GM19351 (cell line): ENCODE measurements around the gene CHST9.
A peak's percentile ranks its signal among the peaks of the same experiment; 100 is the strongest.
"Not testable (repeated sequence)": the region's sequence is repeated elsewhere in the genome, so short reads cannot be mapped to it uniquely, and the experiment has no call there.

ENCODE experiments used
- ATAC-seq: cut with Tn5 transposase; IDR thresholded peaks from one replicate; pipeline ENCODE4 v1.9.1; 2021; ENCODE audit warnings: mild to moderate bottlenecking, moderate library complexity; ENCODE audit not compliant: unreplicated experiment

Gene CHST9

GRCh38 chr18:27009293-27009692 is 175.8 kb downstream of the CHST9 start:
- ATAC-seq: no peak

- ATAC-seq: no peak
Measured at GRCh38 chr18:27008575-27008974, 176.5 kb downstream of the CHST9 start.

- ATAC-seq: no peak
Measured at GRCh38 chr18:27007880-27008279, 177.2 kb downstream of the CHST9 start.

- peak; percentile 79 for ATAC-seq
Measured at GRCh38 chr18:27005589-27005988, 179.5 kb downstream of the CHST9 start.

- no peak for ATAC-seq
Measured at GRCh38 chr18:27004056-27004829, 180.9 kb downstream of the CHST9 start.

DNA sequence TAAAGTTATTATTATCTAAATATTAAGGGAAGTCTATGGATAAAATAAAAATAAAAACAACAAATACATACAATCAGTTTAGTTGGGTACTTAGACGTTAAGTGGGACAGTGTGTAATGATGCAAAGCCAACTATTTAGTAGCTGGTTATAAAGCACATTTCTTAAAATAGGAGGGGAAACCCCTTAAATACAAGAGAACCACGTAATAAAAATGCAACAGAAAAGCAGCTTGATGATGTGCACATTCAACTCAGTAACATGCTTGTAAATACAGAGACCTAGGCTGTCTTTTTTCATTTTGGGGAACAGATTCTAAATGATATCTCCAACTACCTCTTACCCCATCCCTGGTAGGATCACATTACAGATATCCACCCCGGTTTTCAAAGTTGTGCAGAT is 185.3 kb downstream of the CHST9 start:
- peak; percentile 45 for ATAC-seq

GRCh38 chr18:26993568-26993967 is 191.5 kb downstream of the CHST9 start:
- peak; percentile 58 for ATAC-seq

DNA sequence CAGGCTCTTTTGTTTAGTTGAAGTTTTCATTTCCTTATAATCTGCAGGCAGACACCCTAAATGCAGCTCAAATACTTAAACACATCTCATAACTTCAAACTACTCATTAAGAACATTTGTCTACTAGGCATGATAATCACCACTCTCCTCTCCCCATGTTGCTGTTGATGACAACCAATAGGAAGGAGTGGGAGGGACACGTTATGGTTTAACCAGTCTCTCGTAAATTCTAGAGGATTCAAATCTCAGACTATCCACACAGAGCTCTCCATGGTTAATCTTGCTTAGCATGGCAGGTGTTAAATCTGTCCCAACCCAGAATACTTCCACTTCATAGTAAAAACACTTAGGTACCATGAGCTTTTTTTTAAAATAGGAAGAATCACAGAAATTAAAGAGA is 192.2 kb downstream of the CHST9 start:
- peak; percentile 55 for ATAC-seq

- no peak for ATAC-seq
Measured at GRCh38 chr18:26989842-26990241, 195.3 kb downstream of the CHST9 start.

DNA sequence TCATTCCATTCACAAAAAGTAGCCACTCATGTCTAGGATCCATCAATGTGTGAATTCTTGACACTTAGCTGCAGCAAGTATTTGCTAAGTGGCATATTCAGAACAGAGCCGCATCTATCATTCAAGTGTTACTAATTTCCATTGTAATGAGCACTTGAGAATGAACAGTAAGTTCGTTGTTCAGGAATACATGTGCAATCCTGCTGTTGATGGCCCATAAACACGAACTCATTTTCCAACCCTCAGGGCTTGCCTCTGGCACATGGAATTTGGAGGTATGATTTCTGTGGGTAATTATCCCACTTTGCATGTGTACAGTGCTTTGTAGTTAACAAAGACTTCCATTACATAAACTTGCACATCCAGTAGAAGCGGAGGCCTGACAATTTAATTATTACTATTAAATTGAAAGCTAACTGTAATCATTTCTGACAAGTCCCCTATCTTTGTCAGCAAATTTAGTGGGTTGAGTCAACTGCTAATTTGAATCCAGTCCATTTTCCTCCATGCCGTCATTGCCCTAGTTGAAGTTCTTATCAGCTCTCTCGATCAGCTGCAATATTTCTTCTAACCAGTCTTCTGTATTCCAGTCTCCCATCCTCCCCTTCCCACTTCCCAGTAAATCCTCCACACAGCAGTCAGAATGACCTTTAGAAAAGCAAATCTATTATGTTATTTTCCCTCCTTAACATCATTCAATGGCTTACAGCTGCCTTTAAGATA is 203.6 kb downstream of the CHST9 start:
- no peak for ATAC-seq

- ATAC-seq: peak; percentile 96
Measured at GRCh38 chr18:26978812-26979341, 206.2 kb downstream of the CHST9 start.

DNA sequence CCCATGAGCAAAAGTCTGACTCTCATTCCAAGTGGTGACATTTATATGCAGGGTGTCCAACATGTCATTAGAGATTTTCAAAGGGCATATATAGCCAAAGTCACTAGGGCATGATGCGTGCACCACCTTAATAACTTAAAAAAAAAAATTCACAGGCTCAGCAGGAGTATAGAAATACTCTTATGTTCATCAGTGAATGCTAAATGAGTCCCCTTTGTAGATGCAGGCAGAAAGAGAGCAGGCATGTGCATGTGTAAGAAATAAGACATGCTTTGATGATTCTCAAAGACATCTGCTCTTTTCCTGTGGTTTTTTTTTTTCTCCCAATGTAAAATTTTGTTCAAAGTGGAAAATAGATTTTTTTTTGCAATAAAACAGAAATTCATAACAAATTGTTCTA is 207.3 kb downstream of the CHST9 start:
- no peak for ATAC-seq

GRCh38 chr18:26976206-26976605 is 208.9 kb downstream of the CHST9 start:
- ATAC-seq: no peak

- not testable (repeated sequence) for ATAC-seq
Measured at GRCh38 chr18:26972549-26972948, 212.6 kb downstream of the CHST9 start.

GRCh38 chr18:26971409-26971808 is 213.7 kb downstream of the CHST9 start:
- ATAC-seq: no peak

- ATAC-seq: no peak
Measured at GRCh38 chr18:26970637-26971036, 214.5 kb downstream of the CHST9 start.

- no peak for ATAC-seq
Measured at GRCh38 chr18:26965206-26965605, 219.9 kb downstream of the CHST9 start.

- no peak for ATAC-seq
Measured at GRCh38 chr18:26963292-26963691, 221.8 kb downstream of the CHST9 start.

GRCh38 chr18:26961839-26962238 is 223.3 kb downstream of the CHST9 start:
- ATAC-seq: no peak

- no peak for ATAC-seq
Measured at GRCh38 chr18:26960911-26961310, 224.2 kb downstream of the CHST9 start.

GRCh38 chr18:26956863-26957262 is 228.2 kb downstream of the CHST9 start:
- no peak for ATAC-seq

GRCh38 chr18:26948703-26949102 is 236.4 kb downstream of the CHST9 start:
- ATAC-seq: no peak
